HepG2 (cell line): ENCODE results near the gene UBL5. TPM values are rescaled to one million over a fixed set of nuclear protein-coding genes. Genes with fewer than 3 reads are reported as not detected.

Source experiments
- BRD4 ChIP-seq: sonication (generic); formaldehyde crosslinking; IDR thresholded peaks from 2 replicates; pipeline ENCODE4 v1.4.0; 2020; ENCODE audit warnings: missing genetic modification reagents
- ESRRA ChIP-seq: sonication (generic); formaldehyde crosslinking; IDR thresholded peaks from 2 replicates; pipeline ENCODE4 v1.5.1; 2020; ENCODE audit warnings: mild to moderate bottlenecking, low read depth, missing genetic modification reagents
- IRF2 ChIP-seq: IDR thresholded peaks from 2 replicates; pipeline ENCODE4 v1.6.1; 2018; ENCODE audit warnings: missing genetic modification reagents, missing compliant biosample characterization
- NFRKB ChIP-seq: fragments of 450-650 bp; IDR thresholded peaks from 2 replicates; pipeline ENCODE4 v1.6.1; 2017
- PHF21A ChIP-seq: sonication (generic); formaldehyde crosslinking; IDR thresholded peaks from 2 replicates; pipeline ENCODE4 v1.5.0; 2020; ENCODE audit warnings: mild to moderate bottlenecking, missing genetic modification reagents
- SMAD9 ChIP-seq: sonication (generic); formaldehyde crosslinking; IDR thresholded peaks from 2 replicates; pipeline ENCODE4 v1.5.1; 2020; ENCODE audit warnings: mild to moderate bottlenecking, missing genetic modification reagents
- TARDBP ChIP-seq: sonication (generic); formaldehyde crosslinking; IDR thresholded peaks from 2 replicates; pipeline ENCODE4 v1.8.0; 2022; ENCODE audit warnings: mild to moderate bottlenecking, missing genetic modification reagents
- ZNF432 ChIP-seq: sonication (generic); formaldehyde crosslinking; IDR thresholded peaks from 2 replicates; pipeline ENCODE4 v1.5.0; 2020; ENCODE audit warnings: missing genetic modification reagents, mild to moderate bottlenecking, borderline replicate concordance
- ZNF724P ChIP-seq: sonication (generic); formaldehyde crosslinking; IDR thresholded peaks from 2 replicates; pipeline ENCODE4 v1.8.0; 2022; ENCODE audit warnings: missing genetic modification reagents, borderline replicate concordance
- polyA plus RNA-seq, 8 experiments: library from polyadenylated mRNA; depleted of rRNA in 3 of 8; stranded (reverse) in 7 of 8; unstranded in 1 of 8; fragments of >200 nt; fragmentation: Illumina TruSeq in 4 of 8; extraction: Trizol in 4 of 8; gene quantifications; 2 replicates each; pipeline versions ENCODE4 v1.2.1 to v1.2.3, GENCODE V29; 2011 to 2016; ENCODE audit warnings: low read depth in 4 of 8, missing spikeins in 1 of 8, mixed read lengths in 1 of 8; ENCODE audit not compliant: insufficient read depth in 1 of 8
- total RNA-seq, 5 experiments: library from RNA; depleted of rRNA; stranded (reverse); fragments of >200 nt; fragmentation: Illumina TruSeq; extraction: Trizol; gene quantifications; 2 replicates each; pipeline ENCODE4 v1.2.3, GENCODE V29; 2016; ENCODE audit warnings: low read depth in 1 of 5
- TF ChIP-seq, protein P1 (sequence below): sonication (generic); formaldehyde crosslinking; IDR thresholded peaks from 2 replicates; pipeline ENCODE4 v1.5.1; 2020; ENCODE audit warnings: mild to moderate bottlenecking, missing genetic modification reagents, borderline replicate concordance
- TF ChIP-seq, protein P2 (sequence below): sonication (generic); formaldehyde crosslinking; IDR thresholded peaks from 2 replicates; pipeline ENCODE4 v1.4.0; 2020; ENCODE audit warnings: mild to moderate bottlenecking, missing genetic modification reagents
- TF ChIP-seq, protein P3 (sequence below): sonication (generic); formaldehyde crosslinking; IDR thresholded peaks from 2 replicates; pipeline ENCODE4 v1.4.0; 2020; ENCODE audit warnings: missing genetic modification reagents, mild to moderate bottlenecking, borderline replicate concordance
- TF ChIP-seq, protein P4 (sequence below): sonication (generic); formaldehyde crosslinking; IDR thresholded peaks from 2 replicates; pipeline ENCODE4 v1.4.0; 2020; ENCODE audit warnings: missing genetic modification reagents

Gene UBL5
- total and polyA plus RNA-seq, 2 of the 13 experiments (the other 11 are each of a cell fraction or from before 2014, with no cell fraction given): 373 to 487 TPM

DNA sequence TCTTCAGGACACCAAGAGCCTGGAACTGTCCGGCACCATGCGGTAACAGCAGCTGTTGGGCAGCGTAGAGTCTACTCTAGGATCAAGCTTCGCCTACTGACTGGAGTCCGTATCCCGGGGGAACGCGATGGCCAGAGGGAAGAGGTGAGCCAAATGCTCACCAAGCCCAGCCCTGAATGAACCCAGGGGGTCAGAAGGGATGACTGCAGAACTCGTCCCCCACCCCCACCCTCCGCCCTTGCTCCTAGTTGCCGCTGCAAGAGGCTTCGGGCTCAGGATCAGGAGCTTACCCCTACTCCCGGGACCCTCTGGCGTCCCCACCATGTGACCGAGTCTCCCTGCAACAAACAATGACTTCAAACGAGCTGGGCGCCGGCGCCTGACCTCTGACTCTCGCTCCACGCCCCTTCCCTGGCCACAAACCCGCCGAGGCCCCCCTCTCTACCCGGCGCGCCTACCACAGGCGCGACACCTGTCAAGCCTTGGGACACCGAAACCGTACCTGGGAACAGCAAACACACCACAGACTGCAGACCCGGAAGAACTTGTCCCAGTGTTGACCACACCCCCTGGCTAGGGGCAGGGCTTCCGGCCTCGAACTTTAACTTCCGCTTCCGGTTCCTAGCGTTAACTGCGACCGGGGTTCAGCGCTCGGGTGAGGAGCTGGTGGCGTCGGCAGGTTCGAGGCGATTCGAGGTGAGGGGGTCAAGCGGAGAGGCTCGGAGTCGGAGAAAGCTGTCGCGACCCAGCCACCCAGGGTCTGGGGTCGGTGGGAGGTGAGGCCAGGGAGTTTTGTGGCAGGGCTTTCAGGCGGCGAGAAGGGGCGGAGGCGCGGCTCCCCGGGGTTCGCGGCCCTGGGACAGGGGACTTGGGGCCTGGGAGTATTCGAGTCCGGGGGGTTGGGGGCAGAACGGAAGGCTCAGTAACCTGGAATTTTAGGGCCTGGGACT lies at the start of gene UBL5 (continued):
- TF ChIP-seq, protein P1, sequence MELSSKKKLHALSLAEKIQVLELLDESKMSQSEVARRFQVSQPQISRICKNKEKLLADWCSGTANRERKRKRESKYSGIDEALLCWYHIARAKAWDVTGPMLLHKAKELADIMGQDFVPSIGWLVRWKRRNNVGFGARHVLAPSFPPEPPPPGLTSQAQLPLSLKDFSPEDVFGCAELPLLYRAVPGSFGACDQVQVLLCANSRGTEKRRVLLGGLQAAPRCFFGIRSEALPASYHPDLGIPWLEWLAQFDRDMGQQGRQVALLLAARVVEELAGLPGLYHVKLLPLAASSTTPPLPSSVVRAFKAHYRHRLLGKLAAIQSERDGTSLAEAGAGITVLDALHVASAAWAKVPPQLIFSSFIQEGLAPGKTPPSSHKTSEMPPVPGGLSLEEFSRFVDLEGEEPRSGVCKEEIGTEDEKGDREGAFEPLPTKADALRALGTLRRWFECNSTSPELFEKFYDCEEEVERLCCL (CRISPR knock-in tag): no peak
- TF ChIP-seq, protein P2, sequence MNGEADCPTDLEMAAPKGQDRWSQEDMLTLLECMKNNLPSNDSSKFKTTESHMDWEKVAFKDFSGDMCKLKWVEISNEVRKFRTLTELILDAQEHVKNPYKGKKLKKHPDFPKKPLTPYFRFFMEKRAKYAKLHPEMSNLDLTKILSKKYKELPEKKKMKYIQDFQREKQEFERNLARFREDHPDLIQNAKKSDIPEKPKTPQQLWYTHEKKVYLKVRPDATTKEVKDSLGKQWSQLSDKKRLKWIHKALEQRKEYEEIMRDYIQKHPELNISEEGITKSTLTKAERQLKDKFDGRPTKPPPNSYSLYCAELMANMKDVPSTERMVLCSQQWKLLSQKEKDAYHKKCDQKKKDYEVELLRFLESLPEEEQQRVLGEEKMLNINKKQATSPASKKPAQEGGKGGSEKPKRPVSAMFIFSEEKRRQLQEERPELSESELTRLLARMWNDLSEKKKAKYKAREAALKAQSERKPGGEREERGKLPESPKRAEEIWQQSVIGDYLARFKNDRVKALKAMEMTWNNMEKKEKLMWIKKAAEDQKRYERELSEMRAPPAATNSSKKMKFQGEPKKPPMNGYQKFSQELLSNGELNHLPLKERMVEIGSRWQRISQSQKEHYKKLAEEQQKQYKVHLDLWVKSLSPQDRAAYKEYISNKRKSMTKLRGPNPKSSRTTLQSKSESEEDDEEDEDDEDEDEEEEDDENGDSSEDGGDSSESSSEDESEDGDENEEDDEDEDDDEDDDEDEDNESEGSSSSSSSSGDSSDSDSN: no peak; the same call in 1 of the 2 replicates
- peak; percentile 51; the same call in 1 of the 2 replicates for TF ChIP-seq ZNF724P (CRISPR knock-in tag)
- no peak for TF ChIP-seq PHF21A (CRISPR knock-in tag)
- TF ChIP-seq, protein P3, sequence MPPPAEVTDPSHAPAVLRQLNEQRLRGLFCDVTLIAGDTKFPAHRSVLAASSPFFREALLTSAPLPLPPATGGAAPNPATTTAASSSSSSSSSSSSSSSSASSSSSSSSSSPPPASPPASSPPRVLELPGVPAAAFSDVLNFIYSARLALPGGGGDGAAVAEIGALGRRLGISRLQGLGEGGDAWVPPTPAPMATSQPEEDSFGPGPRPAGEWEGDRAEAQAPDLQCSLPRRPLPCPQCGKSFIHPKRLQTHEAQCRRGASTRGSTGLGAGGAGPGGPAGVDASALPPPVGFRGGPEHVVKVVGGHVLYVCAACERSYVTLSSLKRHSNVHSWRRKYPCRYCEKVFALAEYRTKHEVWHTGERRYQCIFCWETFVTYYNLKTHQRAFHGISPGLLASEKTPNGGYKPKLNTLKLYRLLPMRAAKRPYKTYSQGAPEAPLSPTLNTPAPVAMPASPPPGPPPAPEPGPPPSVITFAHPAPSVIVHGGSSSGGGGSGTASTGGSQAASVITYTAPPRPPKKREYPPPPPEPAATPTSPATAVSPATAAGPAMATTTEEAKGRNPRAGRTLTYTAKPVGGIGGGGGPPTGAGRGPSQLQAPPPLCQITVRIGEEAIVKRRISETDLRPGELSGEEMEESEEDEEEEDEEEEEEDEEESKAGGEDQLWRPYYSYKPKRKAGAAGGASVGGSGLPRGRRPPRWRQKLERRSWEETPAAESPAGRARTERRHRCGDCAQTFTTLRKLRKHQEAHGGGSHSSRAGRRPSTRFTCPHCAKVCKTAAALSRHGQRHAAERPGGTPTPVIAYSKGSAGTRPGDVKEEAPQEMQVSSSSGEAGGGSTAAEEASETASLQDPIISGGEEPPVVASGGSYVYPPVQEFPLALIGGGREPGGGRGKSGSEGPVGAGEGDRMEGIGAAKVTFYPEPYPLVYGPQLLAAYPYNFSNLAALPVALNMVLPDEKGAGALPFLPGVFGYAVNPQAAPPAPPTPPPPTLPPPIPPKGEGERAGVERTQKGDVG (CRISPR knock-in tag): no peak
- 0 out of 2 replicates have a peak, but pooled peaks have one; percentile 70 for TF ChIP-seq ESRRA (CRISPR knock-in tag)
- no peak for TF ChIP-seq ZNF432 (CRISPR knock-in tag)
- peak; percentile 91 for TF ChIP-seq IRF2
- TF ChIP-seq NFRKB: no peak
- TF ChIP-seq SMAD9 (CRISPR knock-in tag): no peak; the same call in 1 of the 2 replicates
- TF ChIP-seq, protein P4, sequence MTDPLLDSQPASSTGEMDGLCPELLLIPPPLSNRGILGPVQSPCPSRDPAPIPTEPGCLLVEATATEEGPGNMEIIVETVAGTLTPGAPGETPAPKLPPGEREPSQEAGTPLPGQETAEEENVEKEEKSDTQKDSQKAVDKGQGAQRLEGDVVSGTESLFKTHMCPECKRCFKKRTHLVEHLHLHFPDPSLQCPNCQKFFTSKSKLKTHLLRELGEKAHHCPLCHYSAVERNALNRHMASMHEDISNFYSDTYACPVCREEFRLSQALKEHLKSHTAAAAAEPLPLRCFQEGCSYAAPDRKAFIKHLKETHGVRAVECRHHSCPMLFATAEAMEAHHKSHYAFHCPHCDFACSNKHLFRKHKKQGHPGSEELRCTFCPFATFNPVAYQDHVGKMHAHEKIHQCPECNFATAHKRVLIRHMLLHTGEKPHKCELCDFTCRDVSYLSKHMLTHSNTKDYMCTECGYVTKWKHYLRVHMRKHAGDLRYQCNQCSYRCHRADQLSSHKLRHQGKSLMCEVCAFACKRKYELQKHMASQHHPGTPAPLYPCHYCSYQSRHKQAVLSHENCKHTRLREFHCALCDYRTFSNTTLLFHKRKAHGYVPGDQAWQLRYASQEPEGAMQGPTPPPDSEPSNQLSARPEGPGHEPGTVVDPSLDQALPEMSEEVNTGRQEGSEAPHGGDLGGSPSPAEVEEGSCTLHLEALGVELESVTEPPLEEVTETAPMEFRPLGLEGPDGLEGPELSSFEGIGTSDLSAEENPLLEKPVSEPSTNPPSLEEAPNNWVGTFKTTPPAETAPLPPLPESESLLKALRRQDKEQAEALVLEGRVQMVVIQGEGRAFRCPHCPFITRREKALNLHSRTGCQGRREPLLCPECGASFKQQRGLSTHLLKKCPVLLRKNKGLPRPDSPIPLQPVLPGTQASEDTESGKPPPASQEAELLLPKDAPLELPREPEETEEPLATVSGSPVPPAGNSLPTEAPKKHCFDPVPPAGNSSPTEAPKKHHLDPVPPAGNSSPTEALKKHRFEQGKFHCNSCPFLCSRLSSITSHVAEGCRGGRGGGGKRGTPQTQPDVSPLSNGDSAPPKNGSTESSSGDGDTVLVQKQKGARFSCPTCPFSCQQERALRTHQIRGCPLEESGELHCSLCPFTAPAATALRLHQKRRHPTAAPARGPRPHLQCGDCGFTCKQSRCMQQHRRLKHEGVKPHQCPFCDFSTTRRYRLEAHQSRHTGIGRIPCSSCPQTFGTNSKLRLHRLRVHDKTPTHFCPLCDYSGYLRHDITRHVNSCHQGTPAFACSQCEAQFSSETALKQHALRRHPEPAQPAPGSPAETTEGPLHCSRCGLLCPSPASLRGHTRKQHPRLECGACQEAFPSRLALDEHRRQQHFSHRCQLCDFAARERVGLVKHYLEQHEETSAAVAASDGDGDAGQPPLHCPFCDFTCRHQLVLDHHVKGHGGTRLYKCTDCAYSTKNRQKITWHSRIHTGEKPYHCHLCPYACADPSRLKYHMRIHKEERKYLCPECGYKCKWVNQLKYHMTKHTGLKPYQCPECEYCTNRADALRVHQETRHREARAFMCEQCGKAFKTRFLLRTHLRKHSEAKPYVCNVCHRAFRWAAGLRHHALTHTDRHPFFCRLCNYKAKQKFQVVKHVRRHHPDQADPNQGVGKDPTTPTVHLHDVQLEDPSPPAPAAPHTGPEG (CRISPR knock-in tag): no peak
- peak; percentile 68; the same call in 1 of the 2 replicates for TF ChIP-seq TARDBP (CRISPR knock-in tag)
- TF ChIP-seq BRD4: no peak
